ENCODE data around the gene UROC1.

DNA sequence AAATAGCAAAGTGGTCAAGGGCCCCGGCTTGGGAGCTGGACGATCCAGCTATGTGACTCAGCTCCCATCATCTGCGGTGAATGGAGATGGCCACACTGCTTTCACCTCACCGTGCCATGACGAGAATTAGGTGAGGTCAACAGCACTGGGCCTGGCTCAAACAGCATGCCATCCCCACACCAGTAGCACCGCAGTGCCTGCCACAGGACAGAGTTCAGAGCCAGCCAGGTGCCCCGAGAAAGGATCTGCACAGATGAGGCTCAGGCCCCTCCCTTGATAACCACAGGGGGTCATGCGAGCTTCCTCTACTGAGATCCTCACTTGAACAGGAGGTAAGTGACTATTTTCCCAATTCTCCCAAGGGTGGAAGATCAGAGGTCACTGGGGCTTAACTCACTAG, 71.3 kb downstream of the UROC1 start:
- TF ChIP-seq GATA2 (IDR thresholded peaks at IDR 0.05; ENCODE audit: low read depth, low read length) (no peak), GATA3 (IDR thresholded peaks at IDR 0.05; ENCODE audit: low read depth, low read length) (no peak)
